GM10248 (cell line): ENCODE results near the gene STK24.

ENCODE experiments used
- CTCF ChIA-PET: fragments of 300-600 bp; sonication (Branson Sonifier 250); formaldehyde crosslinking; extraction: SDS; loops from one replicate; lab custom pipeline; 2021; ENCODE audit warnings: antibody characterized with exemption; lab: Yijun Ruan, JAX
- POLR2A ChIA-PET: fragments of 350-650 bp; sonication (Branson Sonifier 250); formaldehyde crosslinking; extraction: SDS; loops from one replicate; lab custom pipeline; 2020; ENCODE audit warnings: antibody characterized with exemption; lab: Yijun Ruan, JAX
- DNase-seq: peaks from one replicate; pipeline ENCODE4 v3.0.0; 2012; ENCODE audit errors: extremely low spot score
- CTCF ChIP-seq: IDR thresholded peaks from 2 replicates; pipeline ENCODE4 v1.5.1; 2012; ENCODE audit warnings: mild to moderate bottlenecking, low read depth; ENCODE audit errors: extremely low read depth, missing control alignments, control extremely low read depth

STK24 gene

GRCh38 chr13:98546402-98546801, 30.5 kb downstream of the STK24 start:
- ChIA-PET CTCF (interaction anchor here (0.9 to 4.1 kb wide), 7 partner anchors 9 to 106 kb away, joined by 3 to 15 read pairs (median 5); no protein-coding TSS in a partner anchor), POLR2A (interaction anchor here (0.7 kb wide), 1 partner anchor 16 kb away, joined by 3 read pairs; no protein-coding TSS in a partner anchor)
- TF ChIP-seq CTCF, result peak; percentile 29
- DNase-seq, result no peak

GRCh38 chr13:98544104-98544710, 32.7 kb downstream of the STK24 start:
- no peak for TF ChIP-seq CTCF
- CTCF ChIA-PET, result interaction anchor here (1.3 to 4.8 kb wide), 6 partner anchors 9 to 109 kb away, joined by 3 to 28 read pairs (median 8); no protein-coding TSS in a partner anchor
- no peak for DNase-seq
- POLR2A ChIA-PET, result interaction anchor here (1.3 kb wide), 1 partner anchor 18 kb away, joined by 3 read pairs; no protein-coding TSS in a partner anchor

- no peak for DNase-seq
- ChIA-PET POLR2A (interaction anchor here (1.3 kb wide), 1 partner anchor 17 kb away, joined by 3 read pairs; no protein-coding TSS in a partner anchor), CTCF (interaction anchor here (0.8 to 4.8 kb wide), 7 partner anchors 10 to 130 kb away, joined by 3 to 28 read pairs (median 3); partner anchors contain the start of gene STK24)
- TF ChIP-seq CTCF, result no peak
Observed at GRCh38 chr13:98543378-98544103, 33.4 kb downstream of the STK24 start.

GRCh38 chr13:98542568-98543377, 34.1 kb downstream of the STK24 start:
- DNase-seq, result peak; percentile 52
- POLR2A ChIA-PET, result interaction anchor here (1.3 kb wide), 1 partner anchor 17 kb away, joined by 3 read pairs; no protein-coding TSS in a partner anchor
- CTCF ChIA-PET, result interaction anchor here (0.8 to 4.8 kb wide), 8 partner anchors 10 to 131 kb away, joined by 3 to 28 read pairs (median 3); partner anchors contain the start of gene STK24
- TF ChIP-seq CTCF, result no peak

GRCh38 chr13:98541701-98542203, 35.2 kb downstream of the STK24 start:
- ChIA-PET POLR2A (no interaction called here), CTCF (interaction anchor here (0.9 to 4.8 kb wide), 8 partner anchors 10 to 112 kb away, joined by 3 to 28 read pairs (median 6); no protein-coding TSS in a partner anchor)
- TF ChIP-seq CTCF, result no peak
- no peak for DNase-seq
